HG03460 (cell line): ENCODE data around the gene MYL4.
"Not testable (repeated sequence)": the region's sequence is repeated elsewhere in the genome, so short reads cannot be mapped to it uniquely, and the experiment has no call there.

ENCODE experiments used
- ATAC-seq: cut with Tn5 transposase; IDR thresholded peaks from one replicate; pipeline ENCODE4 v1.9.1; 2021; ENCODE audit not compliant: unreplicated experiment

The MYL4 gene

GRCh38 chr17:47192554-47192953, 16.6 kb upstream of the MYL4 start:
- ATAC-seq = no peak

DNA sequence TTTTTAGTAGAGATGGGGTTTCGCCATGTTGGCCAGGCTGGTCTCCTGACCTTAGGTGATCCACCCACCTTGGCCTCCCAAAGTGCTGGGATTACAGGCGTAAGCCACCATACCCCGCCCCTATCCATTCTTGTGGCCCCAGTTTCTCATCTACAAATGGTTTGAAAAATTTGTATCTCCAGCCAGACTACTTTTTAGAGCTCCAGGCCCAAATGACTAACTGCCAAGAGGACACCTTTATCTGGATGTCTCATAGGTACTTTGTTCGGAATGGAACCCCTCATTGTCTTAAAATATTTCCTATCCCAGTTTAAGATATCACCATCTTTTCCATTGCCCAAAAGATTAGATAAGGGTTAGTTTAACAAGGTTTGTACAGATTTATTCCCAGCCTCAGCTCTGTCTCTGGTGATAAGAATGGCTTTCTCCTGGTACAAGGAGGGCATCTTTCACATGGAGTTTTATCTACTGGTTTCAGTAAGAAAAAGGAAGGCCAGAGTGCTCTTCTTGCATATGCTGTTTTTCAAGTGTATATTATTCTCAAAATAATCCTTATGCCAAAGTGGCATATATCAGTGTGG, 15.1 kb upstream of the MYL4 start:
- no peak for ATAC-seq

- ATAC-seq = no peak
These were observed 11.3 kb upstream of the MYL4 start for GRCh38 chr17:47197821-47198220.

DNA sequence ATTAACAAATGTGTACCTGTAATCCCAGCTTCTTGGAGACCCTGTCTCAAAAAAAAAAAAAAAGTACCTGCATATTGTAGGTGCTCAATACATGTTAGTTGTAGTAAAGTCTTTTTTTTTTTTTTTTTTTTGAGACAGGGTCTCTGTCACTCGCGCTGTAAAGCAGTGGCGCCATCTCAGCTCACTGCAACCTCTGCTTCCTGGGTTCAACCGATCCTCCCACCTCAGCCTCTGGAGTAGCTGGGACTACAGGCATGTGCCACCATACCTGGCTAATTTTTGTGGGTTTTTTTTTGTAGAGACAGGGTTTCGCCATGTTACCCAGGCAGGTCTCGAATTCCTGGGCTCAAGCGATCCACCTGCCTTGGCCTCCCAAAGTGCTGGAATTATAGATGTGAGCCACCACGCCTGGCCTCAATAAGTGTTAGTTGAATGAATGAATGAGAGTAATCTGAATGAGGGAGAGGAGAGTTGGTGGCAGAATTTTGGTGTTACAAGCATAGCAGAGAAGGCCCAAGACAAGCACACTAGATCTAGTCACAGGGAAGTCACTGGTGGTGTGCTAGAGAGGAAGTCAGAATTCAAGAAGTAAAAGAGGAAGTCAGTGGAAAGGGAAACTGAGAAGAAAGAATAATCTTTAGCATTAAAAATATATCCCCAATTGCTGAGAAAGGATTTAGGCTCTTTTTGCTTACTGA, 9.4 kb upstream of the MYL4 start:
- no peak for ATAC-seq

DNA sequence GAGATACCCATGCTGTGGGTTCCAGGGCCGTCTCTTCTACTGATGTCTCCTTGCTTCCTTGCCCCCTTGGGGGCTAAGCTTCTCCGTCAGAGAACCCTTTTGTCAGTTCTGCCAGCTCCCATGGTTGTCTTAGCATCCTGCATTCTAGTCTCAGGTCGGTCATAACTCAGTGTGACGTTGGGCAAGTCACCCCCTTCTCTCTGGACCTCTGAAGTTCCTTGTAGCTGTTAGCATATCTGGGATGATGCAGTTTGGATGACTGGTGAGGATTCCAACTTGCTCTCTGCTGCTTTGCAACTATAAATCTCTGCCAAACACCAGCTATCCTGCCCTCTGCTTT, 8.9 kb upstream of the MYL4 start:
- ATAC-seq = no peak

DNA sequence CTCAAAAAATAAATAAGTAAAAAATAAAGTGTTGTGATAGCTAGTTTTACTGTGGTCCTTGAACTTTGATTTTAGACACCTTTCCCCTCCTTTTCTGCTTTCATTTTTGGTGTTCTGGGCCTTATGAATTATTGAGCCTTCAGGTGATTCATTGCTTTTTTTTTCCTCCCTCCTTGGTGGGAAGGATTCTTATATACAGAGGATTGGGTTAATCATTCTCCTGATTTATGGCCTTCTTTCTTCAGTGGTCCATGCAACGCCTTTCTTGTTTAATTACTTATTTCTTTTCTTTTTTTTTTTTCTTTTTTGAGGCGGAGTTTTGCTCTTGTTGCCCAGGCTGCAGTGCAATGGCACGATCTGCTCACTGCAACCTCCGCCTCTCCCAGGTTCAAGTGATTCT, 8.0 kb upstream of the MYL4 start:
- no peak for ATAC-seq

GRCh38 chr17:47203984-47204721, 5.0 kb upstream of the MYL4 start:
- no peak for ATAC-seq

- ATAC-seq = peak; percentile 47
These were observed 4.3 kb upstream of the MYL4 start for GRCh38 chr17:47204722-47205418.

DNA sequence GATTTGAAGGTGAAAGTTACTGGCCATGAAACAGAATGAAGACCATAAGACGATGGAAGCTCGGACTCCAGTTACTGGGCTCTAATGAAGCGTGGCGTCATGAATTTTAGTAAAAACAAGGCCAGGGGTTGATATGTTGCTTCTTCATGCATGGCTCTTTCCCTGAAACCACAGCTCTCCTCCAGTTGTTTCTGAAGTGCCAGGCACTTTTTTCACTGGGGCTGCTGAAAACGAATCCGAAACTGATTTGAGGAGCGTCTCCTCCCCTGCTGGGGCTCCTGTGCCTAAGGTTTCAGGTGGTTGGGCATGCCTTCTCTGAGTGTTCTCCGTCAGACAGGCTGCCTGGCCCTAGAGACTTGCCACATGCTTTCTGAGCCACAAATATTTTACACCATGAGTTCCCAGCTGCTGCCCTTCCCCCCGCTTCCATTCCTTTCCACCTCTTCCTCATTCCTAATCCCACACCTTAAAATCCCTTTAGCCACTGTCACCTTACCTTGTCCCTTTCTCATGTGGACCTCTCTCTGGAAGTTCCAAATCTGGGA, 3.7 kb upstream of the MYL4 start:
- peak; percentile 56 for ATAC-seq

GRCh38 chr17:47207143-47208067, 1.7 kb upstream of the MYL4 start:
- ATAC-seq = no peak

DNA sequence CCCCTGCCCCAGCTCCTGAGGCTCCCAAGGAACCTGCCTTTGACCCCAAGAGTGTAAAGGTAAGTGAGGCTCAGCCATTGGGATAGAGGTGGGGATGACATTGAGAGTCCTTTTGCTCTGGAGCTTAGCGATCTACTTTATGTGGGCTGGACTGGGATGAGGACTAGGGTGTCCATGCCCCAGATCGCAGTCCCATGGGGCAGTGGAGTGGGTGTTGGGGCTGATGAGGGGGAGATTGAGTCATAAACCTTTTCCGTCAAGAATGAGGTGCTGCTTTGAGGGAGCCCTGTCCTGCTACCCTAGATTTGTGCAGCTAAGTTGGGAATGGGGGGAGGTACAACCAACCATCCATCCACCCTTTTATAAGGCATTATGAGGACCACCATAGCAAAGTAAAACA, 351 bp downstream of the MYL4 start:
- ATAC-seq = no peak

DNA sequence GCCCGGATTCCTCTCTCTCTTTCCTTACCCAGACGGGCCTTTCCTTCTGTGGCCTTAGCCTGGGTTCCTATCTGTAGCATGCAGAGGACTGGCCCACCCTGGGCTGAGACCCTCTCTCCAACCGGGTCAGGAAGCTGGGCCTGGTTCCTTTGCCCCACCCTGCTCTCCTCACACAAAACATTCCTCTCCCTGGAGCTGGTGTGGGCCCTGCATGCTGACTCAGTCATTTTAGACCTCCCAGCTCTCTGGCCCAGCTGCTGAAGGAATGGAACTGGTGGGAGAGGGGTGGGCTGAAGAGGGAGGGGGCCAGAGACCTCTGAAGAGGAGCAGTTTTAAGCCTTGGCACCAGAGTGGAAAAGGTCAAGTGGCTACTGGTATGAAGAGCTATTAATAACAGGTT, 957 bp downstream of the MYL4 start:
- no peak for ATAC-seq

- no peak for ATAC-seq
These were observed 1.6 kb downstream of the MYL4 start for GRCh38 chr17:47210779-47211178.

DNA sequence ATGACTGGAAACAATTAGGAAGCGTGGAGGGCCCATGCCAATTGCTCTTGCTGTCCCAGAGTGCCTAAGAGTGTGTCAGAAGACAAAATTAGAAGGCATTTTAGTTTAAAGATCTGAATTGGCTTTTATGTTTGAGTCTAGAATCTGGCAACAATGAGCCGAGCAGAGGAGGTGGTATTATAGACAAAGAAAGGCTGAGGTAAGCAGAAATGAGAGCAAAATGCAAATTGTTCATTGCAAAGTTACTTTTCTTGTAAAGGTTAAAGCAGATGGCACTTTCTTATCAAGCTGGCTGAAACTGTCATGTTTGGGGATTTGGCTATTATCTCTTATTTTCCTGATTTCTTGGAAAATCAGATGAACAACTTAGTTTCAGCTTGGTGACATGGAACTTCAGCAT, 3.3 kb downstream of the MYL4 start:
- ATAC-seq = no peak

DNA sequence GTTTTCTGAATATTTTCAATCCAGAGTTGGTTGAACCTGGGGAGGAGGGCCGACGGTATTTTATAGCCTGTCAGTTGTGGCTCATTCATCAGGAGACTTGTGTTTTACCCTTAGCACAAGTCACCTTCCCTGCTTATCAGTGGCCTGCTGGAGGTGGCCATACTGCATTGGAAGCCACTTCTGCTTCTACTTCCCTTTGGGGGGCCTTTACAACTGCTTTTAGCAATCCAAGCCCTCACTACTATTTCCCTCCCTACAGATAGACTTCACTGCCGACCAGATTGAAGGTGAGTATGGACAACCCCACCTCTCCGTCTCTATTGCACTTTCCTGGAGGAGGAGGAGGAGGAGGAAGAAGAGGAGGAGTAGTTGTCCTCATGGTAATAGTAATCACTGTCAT, 4.4 kb downstream of the MYL4 start:
- no peak for ATAC-seq

GRCh38 chr17:47214931-47215330, 5.8 kb downstream of the MYL4 start:
- ATAC-seq = no peak

DNA sequence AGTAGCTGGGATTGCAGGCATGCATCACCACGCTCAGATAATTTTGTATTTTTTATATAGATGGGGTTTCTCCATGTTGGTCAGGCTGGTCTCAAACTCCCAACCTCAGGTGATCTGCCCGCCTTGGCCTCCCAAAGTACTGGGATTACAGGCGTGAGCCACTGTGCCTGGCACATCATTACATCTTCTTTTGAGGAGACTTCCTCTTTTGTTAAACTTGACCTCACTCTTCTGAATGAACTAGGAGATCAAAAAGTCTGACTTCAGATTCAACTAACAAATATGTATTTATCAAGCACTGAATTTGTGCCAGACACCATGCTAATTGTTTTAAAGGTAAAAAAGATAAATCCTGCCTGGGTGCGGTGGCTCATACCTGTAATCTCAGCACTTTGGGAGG, 7.7 kb downstream of the MYL4 start:
- ATAC-seq = not testable (repeated sequence)

DNA sequence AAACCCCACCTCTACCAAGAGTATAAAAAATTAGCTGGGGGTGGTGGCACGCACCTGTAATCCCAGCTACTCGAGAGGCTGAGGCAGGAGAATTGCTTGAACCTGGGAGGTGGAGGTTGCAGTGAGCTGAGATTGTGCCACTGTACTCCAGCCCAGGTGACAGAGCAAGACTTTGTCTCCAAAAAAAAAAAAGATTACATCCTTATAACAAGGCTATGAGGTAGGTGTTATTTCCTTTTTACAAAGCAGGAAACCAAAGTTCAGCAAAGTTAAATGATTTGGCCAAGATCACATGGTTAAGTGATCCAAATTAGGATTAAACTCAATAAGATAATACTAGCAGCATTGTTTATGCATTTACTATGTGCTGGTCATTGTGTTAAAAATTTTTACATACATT, 8.1 kb downstream of the MYL4 start:
- not testable (repeated sequence) for ATAC-seq

DNA sequence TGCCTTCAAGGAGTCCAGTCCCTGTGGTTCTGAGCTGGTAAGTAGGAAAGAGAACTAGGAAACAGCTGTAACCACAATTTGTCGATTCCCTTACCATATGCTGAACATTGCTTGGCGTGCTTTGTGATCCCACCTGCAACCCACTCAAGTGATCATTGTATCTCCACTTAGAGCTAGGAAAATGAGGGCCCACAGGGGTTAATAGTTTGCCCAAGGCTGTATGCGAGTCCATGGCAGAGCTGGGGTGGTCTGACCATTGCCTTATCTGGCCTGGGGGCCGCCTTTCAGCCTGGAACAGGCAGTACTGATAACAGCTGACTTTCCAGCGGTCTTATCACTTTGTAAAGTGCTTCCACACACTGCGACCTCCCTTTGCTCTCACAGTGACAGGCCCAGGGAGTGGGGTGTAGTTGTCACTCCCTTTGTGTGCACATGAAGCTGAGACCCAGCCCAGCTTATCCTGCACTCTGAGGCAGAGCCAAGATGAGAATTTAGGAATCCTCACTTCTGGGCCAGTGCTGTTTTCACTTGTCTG, 9.8 kb downstream of the MYL4 start:
- no peak for ATAC-seq
